Fibroblast of skin of right quadriceps (primary cell): ENCODE measurements around the gene FPGS.
A peak's percentile ranks its signal among the peaks of the same experiment; 100 is the strongest.
"Not testable (repeated sequence)": the region's sequence is repeated elsewhere in the genome, so short reads cannot be mapped to it uniquely, and the experiment has no call there.

Source experiments
- DNase-seq: peaks from one replicate; pipeline ENCODE4 v3.0.0-alpha.2; 2013

Gene FPGS

DNA sequence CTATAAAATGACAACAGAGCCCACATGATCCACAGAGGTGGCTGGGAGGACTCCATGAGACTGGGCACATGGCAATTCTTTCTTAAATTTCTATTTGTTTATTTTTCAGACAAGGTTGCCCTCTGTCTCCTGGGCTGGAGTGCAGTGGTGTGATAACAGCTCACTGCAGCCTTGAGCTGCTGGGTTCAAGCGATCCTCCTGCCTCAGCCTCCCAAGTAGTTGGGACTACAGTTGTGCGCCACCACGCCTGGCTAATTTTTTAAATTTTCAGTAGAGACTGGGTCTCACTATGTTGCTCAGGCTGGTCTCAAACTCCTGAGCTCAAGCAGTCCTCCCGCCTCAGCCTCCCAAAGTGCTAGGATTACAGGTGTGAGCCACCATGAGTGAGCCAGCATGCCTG is 42.9 kb downstream of the FPGS start:
- DNase-seq, result not testable (repeated sequence)

DNA sequence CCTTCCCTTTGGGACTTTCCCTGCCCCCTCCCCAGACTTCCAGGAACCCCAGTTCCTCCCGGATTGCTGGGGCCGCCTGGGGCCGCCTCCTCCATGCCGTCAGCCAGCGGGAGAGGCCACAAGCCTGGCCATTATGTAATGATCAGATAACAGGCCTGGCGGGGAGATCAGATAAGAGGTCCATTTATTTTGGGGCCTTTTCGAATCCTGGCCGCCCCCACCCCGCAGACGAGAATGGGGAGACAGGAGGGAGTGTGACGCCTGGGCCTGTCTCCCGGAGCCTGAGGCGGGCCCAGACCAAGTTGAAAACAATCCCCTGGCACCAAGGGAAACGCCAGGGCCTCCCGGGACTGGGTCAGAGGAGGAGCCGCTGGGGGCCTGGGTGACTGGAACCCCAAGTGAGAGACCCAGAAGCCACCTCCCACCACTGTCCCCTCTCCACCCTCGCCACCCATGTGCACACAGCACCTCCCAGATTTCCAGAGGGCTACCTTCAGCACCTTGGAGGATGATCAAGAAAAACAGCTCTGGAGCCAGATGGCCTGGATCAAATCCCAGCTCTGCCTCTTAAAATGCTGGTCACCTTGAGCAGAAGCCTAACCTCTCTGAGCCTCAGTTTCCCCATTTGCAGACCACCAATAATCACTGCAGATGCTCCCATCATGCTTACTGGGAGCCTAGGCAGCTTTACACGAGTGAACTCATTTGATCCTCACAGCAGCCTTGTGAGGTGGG is 43.9 kb downstream of the FPGS start:
- no peak for DNase-seq

DNA sequence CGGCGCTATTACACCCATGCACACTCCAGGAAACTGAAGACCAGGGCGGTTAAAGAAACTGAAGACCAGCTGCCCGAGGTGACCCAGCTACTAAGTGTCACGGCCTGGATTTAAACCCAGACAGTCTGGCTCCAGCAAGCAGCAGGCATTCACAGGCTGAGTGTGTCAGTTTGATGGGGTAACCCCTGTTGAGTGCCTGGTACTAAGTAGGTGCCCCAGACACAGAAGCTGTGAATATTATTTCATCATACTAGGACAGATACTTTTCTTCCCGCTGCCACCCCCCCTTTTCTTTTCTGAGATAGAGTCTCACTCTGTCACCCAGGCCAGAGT is 44.5 kb downstream of the FPGS start:
- no peak for DNase-seq

DNA sequence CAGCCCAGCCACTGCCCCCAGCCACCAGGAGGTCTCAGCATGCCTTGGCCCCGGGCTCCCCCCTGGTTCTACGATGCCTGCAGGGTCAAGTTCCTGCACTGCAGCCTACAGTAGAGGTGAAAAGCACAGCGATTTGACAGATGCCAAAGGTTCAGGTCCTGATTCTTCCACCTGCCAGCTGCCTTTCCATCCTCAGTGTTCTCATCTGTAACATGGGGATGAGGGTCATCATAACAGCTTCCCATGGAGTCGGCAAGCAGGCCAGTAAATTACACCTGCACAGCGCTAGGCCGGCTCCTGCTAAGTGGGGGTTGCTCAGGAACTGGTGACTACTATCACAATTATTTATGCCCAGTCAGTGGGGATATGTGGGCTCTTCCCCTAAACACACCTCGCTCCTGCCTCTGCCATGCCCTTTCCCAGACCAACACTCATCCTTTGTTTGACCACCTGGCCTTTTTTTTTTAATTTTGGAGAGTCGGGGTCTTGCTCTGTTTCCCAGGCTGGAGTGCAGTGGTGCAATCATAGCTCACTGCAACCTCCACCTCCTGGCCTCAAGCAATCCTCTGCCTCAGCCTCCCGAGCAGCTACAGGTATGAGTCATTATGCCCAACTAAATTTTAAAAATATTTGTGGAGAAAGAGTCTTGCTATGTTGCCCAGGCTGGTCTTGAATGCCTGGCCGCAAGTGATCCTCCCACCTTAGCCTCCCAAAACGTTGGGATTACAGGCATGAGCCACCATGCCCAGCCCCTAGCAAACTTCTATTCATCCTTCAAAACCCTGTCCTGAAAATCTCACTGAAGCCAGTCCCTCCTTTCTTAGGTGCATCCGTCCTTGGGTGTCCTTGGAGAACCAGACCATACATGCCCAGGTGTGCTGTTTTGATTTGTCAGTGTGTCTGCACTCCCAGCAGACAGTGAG is 45.4 kb downstream of the FPGS start:
- DNase-seq, result no peak

DNA sequence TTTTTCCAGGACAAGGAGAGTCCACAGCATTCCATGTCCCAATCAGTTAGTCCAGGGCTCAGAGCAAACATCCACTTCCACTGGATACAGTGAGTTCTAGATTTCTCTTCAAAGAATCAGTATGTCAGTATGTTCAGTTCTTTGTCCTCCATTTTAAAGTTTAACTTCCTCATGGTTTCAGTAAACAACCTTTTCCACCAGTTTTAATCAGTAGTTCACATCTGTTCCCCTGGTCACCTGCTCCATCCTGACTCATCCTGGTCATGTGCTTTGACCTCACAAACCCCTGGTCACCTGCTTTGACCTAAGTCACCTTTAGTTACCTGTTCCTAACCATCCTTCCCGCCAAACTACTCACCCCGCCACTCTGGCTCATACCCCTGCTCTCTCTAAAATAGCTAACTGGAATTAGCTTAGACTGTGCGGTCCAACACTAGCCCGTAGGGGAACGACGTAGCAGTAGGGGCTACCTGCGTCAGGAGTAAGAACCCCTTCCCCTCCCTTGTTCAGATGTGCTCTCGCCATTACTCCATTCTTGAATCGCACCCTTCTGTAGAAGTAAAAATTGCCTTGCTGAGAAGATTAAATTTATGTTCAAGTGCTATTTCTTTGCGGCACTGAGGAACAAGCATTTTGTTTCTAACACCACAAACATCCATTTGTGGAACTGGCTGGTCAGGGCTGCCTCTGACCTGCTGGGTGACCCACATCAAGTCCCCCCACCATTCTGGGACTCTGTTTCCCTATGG is 46.2 kb downstream of the FPGS start:
- no peak for DNase-seq

DNA sequence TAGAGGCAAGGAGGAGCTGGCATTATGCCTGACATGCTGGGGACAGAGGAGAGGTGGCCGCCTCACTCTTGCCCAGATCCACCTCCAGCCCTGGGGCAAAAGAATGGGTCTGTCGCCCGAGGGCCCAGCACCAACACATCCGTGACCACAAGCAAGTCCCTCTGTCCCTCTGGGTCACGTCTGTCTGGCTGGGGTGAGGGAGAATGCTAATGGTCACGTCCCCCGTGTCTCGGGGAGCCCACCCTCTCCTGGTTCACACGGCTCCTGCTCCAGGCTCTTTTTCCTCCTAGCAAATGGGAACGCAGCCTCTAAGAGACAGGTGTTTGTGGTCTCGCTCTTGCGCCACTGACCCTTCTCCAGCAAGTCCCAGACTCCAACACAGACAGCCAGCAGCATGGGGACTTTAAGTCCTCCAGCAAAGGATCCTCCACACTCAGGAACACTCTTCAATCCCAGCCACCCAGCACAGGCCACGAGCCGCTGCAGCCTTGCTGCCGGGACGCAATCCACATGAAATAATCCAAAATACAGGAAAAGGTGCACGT is 47.7 kb downstream of the FPGS start:
- no peak for DNase-seq

DNA sequence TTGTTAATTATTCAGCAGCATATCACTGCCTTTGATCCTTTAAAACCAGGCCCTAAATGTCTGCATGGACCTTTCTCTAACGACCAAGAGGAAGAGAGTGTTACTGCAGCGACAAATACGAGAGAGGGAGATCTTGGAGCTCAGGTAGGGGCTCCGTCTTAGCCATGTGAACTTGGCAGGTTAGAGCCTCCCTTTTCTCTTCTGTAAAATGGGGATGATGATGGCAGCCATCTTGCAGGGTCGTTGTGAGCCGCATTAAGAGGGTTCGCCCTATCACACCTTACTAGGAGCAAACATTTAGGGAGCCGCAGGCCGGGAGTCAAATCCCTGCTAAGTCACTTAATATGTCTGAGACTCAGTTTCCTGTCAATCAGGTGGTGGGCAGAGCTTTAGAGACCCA is 50.1 kb downstream of the FPGS start:
- DNase-seq, result no peak

DNA sequence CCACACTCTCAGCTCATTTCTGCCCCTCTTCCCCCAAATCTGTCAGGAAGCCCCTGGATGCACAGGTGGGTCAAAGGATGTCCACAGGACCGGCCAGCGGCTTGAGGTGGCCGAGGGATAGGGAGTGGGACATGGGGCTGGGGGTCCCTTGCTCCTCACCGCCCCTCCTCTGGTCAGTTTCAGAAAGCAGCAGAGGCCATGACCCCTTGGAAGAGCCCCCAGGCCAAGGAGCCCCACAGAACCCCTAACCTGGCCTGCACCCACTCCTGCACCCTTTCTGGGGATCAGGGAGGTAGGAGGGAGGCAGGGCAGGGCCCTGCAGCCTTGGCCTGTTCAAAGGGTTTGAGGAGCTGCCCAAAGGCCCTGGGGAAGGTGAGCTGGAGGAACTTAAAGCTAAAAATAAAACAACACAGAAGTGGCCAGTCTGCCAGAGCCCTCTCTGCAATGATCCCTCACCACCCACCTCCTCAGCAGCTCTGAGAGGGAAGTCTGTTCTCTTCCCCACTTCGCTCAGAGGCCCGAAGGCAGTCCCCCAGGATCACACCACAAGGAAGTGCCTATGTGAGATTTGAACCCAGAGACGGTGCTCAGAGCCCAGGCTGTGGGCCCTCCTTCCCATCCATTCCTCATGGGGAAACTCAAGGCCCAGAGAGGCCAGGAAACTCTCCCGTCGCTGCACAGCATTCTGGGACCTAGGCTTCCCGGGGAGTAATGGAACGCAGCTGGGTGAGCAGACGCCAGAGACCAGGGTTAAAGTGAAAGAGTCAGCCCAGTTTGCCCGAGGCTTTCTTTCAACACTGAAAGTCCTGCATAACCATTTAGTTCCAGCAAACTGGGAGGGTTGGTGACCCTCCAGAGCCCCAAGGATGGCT is 50.9 kb downstream of the FPGS start:
- DNase-seq, result no peak

DNA sequence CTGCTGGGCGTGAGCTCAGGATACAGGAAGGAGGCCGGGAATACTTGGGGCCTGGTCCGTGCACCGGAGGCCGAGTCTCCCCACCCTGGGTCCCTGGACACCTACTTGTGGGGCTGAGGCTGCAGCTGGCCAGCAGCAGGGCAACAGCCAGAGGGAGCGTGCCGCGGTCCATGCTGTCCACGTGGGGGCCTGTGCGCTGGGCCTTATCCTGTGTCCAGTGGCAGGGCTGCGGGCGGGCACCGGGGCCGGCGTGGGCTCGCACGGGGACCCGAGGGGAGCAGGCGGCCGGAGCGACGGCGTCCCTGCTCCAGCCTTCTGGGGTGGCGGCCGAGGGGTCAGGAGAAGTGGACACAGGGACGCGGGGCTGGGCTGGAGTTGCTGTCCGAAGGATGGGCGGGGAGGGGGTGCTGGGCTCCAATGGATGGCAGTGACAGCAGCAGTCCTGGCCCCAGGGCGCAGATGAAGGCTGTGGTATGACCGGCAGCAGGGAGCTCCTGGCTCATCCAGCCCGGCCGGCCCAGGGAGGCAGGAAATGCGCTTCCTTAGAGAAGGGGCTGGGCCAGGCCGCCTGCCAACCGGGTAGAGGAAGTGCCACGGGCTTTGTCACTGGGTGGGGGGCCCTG is 51.6 kb downstream of the FPGS start, which contains the start of gene ENG:
Gene ENG (minus strand): TSS at position 475 of the 623 bp plus-strand sequence. CDS start 303 bp downstream, at position 172.
- peak; percentile 69 for DNase-seq

DNA sequence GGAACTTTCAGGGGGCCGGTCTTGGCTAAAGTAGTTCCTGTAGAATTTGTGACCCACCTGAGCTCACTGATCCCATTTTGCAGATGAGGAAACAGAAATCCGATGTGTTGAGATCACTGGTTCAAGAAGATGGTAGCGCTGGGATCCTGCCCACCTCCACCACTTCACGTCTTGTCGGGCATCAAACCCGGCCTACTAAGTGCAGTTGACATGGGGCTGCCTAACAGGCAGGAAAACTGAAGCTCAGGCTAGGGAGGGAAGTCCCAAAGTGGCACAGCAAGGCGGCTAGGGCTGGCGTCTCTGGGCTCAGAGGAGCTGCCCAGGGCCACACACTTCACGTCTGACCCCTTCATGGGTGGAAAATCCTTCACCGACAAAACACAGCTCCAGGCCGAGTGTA is 52.3 kb downstream of the FPGS start:
- DNase-seq, result no peak

DNA sequence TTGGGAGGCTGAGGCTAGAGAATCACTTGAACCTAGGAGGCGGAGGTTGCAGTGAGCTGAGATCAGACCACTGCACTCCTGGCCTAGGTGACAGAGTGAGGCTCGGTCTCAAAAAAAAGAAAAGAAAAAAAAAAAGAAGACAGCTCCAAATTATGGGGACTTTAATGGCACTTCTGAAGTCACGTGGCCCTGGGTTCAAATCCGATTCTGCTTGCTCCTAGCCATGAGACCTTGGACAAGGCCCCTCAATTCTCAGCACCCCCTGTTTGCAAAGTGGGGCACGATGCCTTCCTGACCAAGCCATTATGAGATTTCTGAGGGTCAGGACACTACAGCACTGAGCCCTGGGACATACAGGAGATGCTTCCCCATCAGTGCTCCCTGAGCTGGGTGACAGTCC is 52.8 kb downstream of the FPGS start:
- no peak for DNase-seq

DNA sequence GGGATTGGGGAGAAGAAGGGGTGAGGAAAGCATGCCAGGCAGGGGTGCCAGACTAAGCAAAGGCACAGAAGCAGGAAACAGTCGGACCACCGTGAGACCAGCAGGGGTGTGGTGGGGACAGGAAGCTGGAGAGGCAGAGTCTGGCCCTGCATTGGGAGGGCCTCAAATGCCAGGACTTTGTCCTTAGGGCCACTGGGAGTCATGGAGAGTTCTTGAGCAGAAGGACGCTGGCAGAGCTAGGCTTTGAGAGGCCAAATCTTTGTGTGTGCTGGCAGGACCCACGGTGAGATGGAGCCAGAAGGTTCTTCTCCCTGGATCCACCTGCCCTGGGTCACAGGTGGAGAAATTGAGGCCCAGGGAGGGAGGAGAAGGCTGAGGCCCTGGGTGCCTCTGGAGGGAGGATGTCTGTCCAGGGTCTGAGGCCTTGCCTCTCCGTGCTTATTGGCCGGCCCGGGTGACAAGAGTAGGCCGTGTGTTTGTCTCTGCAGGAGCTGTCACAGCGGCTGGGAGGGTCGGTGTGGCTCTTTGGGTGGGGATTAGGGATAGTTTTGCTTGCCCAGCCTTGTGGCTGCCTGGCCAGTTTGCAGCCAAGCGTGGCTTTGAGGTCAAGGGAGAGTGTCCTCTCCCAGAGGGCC is 53.5 kb downstream of the FPGS start:
- no peak for DNase-seq

DNA sequence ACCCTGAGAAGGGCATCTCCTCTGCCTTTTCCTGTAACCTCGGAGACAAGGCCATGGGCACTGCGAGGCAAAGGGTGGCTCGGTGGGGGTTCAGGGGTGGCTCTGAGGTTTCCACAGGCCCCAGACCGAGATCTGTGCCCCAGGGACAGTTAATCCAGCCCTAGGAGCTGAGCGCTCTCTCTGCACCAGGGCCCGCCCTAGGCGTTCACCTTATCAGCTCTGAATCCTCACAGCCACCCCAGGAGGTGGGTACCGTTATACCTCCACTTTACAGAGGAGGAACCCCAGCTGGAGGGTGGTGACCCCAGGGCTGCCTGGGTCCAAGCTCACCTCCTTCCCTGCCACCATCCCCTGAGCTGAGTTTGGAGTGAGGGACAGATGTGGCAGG is 54.0 kb downstream of the FPGS start:
- no peak for DNase-seq

DNA sequence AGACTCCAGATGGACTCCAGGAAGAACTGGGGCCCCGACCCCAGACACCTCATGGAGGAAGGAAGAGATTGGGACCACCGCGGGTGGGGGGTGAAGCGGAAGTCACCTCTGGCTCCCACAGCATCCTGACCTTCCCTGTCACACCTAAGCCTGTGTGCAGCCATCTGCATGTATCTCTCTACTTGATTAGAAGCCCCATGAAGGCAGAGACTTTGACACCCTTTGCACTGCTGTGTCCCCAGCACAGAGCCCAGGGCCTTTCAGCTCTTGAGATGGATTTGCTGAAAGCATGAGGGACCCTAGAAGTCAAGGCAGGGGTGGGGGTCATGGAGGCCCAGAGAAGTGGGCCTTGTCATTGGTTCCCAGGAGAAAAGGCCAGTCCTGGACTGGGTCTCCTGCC is 54.6 kb downstream of the FPGS start:
- DNase-seq, result no peak

DNA sequence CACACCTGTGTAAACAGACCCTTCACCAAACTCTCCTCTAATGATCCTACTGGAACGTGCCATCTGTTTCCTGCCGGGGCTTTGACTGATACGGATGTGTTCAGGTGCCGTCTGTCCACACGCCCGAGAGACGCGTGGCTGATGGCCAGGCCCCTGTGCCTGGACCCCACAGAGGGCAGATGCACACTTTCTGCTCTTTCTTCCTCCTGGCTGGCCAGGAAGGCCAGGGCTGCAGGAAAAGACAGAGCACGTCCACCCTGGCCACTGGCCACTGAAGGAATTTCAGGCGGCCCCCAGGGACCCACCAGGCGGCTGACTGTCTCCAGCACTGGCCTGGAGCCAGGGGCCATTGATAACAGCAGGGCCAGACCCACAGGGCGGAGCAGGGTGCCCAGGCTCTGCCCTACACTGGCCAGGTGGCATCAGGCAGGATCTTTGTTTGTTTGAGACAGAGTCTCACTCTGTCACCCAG is 55.4 kb downstream of the FPGS start:
- DNase-seq, result no peak

DNA sequence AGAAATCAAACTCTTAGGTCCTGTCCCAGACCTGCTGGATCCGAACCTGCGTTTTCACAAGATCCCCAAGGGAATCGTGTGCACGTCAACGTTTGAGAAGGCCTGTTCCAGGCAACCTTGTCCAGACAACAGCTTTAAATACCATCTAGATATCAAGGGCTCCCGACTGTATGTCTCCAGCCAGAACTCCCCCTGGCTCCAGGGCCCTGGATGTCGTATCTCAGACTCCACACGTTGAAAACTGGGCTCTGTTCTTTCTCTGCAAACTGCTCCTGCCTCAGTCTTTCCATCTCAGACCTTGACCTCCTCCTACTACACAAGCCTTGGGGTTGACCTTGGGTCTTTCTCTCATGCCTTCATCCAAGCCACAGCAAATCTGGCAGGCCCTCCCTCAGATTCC is 57.6 kb downstream of the FPGS start:
- no peak for DNase-seq

DNA sequence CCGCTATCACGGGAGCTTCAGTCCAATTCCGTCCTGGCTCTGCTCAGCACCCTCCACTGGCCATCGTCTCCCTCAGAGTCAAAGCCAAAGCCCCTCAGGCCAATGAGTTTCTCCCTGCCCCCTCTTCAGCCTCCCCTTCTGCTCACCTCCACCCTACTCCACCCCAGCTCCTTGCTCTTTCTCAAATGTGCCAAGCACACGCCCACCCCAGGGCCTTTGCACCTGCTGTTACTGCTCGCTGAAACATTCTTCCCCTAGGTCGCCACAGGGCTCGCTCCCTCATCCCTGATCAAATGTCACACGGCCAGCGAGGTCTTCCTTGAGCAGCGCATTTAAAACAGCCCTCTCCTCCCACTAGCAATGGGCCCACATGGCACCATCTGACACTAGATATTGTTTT is 58.1 kb downstream of the FPGS start:
- DNase-seq, result no peak

DNA sequence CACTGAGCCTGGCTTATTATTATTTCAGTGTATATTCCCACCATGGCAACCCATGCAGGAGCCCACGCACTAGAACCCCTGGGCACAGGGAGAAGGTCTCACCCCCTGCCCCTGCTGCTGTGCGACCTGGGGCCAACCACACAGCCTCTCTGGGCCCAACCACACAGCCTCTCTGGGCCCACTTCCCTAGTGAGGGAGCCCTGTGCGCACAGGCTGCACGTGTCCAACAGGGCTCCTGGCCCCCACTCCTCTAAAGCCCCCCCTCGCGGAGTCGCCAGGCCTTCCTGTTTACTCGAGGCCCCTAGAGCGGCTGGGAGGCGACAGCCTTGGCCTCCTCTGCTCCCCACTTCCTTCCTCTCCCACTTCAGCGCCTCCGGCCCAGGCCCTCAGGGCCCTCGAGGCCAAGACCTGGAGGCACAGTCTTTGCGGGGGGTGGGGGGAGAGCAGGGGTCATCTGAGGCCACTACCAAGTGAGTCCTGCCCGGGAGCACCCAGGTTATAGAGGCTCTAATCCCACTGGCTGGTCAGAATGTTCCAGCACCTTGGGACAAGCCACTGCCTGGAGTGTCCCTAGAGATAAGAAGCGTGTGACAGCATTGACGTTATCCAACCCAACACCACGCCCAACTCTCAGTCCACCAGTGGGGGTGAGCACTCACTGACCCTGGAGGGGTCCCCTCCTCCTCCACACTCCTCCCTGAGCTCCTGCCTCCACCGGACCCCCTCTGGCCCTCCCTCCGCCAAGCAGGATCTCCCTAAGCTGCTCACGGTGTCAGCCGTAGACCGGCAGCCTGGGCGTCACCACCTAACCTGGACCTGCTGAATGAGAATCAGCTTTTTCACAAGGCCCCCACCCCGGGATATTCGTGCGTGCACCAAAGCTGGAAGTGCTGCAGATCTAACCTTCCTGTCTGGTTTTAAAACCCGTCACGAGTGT is 59.7 kb downstream of the FPGS start:
- no peak for DNase-seq

DNA sequence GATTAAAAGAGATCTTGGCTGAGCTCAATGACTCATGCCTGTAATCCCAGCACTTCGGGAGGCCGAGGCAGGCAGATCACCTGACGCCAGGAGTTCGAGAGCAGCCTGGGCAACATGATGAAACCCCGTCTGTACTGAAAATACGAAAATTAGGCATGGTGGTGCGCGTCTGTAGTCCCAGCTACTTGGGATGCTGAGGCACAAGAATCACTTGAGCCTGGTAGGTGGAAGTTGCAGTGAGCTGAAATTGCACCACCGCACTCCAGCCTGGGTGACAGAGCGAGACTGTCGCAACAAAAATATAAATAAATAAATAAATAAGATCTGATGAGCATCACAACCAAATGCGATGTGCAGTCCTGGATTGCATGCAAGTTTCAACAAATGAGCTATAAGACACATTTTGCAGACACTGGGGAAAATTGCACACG is 60.5 kb downstream of the FPGS start:
- DNase-seq, result no peak
